ENCODE data around the gene C3AR1.
"Not testable (repeated sequence)": the region's sequence is repeated elsewhere in the genome, so short reads cannot be mapped to it uniquely, and the experiment has no call there.

The C3AR1 gene

DNA sequence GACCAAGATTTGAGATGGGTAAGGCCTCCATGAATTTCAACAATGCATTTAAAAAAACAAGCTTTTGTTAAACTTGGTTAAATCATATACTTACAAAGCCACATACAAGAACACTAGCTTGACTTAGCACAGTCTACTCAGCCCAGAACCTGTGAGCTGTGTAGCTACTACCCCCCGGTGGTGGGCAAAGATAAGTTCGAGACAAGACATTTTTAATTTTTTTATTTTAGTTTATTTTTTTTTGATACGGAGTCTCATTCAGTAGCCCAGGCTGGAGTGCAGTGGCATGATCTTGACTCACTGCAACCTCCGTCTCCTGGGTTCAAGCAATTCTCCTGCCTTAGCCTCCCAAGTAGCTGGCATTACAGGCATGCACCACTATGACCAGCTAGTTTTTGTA is 12.2 kb upstream of the C3AR1 start:
- DNase-seq (ENCODE audit: low read depth in 2 of 2): peak; percentile 74 to 84
- H3K4me3 ChIP-seq (replicated peaks in 1 of 2; ENCODE audit: low read depth in 2 of 2, low read length in 2 of 2): no peak overlapping the region
- TF ChIP-seq, protein P1, sequence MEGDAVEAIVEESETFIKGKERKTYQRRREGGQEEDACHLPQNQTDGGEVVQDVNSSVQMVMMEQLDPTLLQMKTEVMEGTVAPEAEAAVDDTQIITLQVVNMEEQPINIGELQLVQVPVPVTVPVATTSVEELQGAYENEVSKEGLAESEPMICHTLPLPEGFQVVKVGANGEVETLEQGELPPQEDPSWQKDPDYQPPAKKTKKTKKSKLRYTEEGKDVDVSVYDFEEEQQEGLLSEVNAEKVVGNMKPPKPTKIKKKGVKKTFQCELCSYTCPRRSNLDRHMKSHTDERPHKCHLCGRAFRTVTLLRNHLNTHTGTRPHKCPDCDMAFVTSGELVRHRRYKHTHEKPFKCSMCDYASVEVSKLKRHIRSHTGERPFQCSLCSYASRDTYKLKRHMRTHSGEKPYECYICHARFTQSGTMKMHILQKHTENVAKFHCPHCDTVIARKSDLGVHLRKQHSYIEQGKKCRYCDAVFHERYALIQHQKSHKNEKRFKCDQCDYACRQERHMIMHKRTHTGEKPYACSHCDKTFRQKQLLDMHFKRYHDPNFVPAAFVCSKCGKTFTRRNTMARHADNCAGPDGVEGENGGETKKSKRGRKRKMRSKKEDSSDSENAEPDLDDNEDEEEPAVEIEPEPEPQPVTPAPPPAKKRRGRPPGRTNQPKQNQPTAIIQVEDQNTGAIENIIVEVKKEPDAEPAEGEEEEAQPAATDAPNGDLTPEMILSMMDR (IDR thresholded peaks at IDR 0.05; ENCODE audit: low read depth, low read length): peak; percentile 40

- peak in 1 of 2 donors; percentile 46 for DNase-seq (ENCODE audit: low read depth in 2 of 2)
- no peak overlapping the region for H3K4me3 ChIP-seq (replicated peaks in 1 of 2; ENCODE audit: low read depth in 2 of 2, low read length in 2 of 2)
- TF ChIP-seq, protein P1 (IDR thresholded peaks at IDR 0.05; ENCODE audit: low read depth, low read length): no peak
Observed at GRCh38 chr12:8077207-8077606, 11.0 kb upstream of the C3AR1 start.

- H3K4me3 ChIP-seq (replicated peaks in 1 of 2; ENCODE audit: low read depth in 2 of 2, low read length in 2 of 2): no peak overlapping the region
- DNase-seq (ENCODE audit: low read depth in 2 of 2): no peak
- TF ChIP-seq, protein P1 (IDR thresholded peaks at IDR 0.05; ENCODE audit: low read depth, low read length): no peak
Observed at GRCh38 chr12:8076366-8076765, 10.2 kb upstream of the C3AR1 start.

DNA sequence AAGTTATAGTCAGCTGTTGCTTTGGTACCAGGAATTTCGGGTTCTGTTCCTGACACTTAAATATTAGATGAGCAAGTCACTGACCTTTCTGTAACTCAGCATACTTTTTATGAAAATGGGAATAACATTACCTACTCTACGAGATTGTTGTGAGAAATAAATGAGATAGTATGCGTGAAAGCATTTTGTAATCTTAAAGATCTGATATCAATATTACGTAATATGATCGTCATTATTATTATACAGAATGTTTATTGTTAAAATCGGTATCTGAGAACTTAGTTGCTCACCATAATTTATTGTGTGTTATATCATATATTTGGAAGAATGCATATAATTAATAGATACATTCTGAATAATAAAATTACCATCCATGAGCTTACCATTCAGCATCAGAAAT is 9.8 kb upstream of the C3AR1 start:
- no peak overlapping the region for H3K4me3 ChIP-seq (replicated peaks in 1 of 2; ENCODE audit: low read depth in 2 of 2, low read length in 2 of 2)
- no peak for DNase-seq (ENCODE audit: low read depth in 2 of 2)
- TF ChIP-seq, protein P1 (IDR thresholded peaks at IDR 0.05; ENCODE audit: low read depth, low read length): no peak

GRCh38 chr12:8071820-8072219 is 5.7 kb upstream of the C3AR1 start:
- H3K4me3 ChIP-seq (replicated peaks in 1 of 2; ENCODE audit: low read depth in 2 of 2, low read length in 2 of 2); DNase-seq (ENCODE audit: low read depth in 2 of 2): not testable (repeated sequence)

DNA sequence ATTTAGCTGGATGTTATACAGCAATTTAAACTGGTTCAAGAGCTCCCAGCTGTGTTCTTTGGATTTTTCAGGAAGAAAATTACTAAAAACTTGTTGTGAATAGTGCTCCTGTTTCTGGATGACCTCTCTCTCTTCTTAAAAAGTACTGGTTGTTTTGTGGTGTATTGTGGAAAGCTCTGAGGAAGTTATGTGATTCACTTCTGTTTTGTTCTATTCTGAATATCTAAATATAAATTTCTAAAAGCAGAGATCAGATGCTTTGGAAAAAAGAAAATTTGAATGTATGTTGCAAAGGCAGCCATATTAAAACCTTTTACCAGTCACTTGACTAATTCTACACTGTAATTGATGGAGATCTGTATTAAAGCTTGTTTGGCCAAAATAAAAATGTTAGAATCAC is 3.4 kb upstream of the C3AR1 start:
- TF ChIP-seq, protein P1 (IDR thresholded peaks at IDR 0.05; ENCODE audit: low read depth, low read length): no peak
- no peak overlapping the region for H3K4me3 ChIP-seq (replicated peaks in 1 of 2; ENCODE audit: low read depth in 2 of 2, low read length in 2 of 2)
- no peak for DNase-seq (ENCODE audit: low read depth in 2 of 2)

- TF ChIP-seq, protein P1 (IDR thresholded peaks at IDR 0.05; ENCODE audit: low read depth, low read length): no peak
- no peak overlapping the region for H3K4me3 ChIP-seq (replicated peaks in 1 of 2; ENCODE audit: low read depth in 2 of 2, low read length in 2 of 2)
- no peak for DNase-seq (ENCODE audit: low read depth in 2 of 2)
Observed at GRCh38 chr12:8064131-8064530, 2.0 kb downstream of the C3AR1 start.

Data from cardiac fibroblast (primary cell).